Heart left ventricle (tissue), 16 donors: ENCODE measurements around the gene GPR15. TPM values are rescaled to one million over a fixed set of nuclear protein-coding genes. Genes with fewer than 3 reads are reported as not detected.

Experiments used
- ATAC-seq, 4 donors: fragments of 200-7000 bp; cut with Tn5 transposase; one replicate each; pipeline ENCODE4 v1.9.1; 2020 to 2022; ENCODE audit warnings: moderate library complexity in 4 of 4, mild to moderate bottlenecking in 3 of 4, moderate number of reproducible peaks in 1 of 4
- DNase-seq, 5 donors: peaks; one replicate each; pipeline ENCODE4 v3.0.0-alpha.2; 2020
- H3K27ac ChIP-seq, 12 donors: fragments of 200-600 bp; sonication (generic) in 4 of 12; one replicate each; pipeline versions ENCODE4 v1.5.0 to v1.8.0; 2016 to 2022; ENCODE audit warnings: mild to moderate bottlenecking in 2 of 12
- H3K27me3 ChIP-seq, 9 donors: fragments of 200-600 bp; sonication (generic) in 2 of 9; one replicate each; pipeline versions ENCODE4 v1.5.1 to v1.8.0; 2016 to 2022; ENCODE audit warnings: mild to moderate bottlenecking in 3 of 9
- H3K36me3 ChIP-seq, 9 donors: fragments of 200-600 bp; sonication (generic) in 2 of 9; one replicate each; pipeline versions ENCODE4 v1.5.0 to v1.8.0; 2018 to 2022; ENCODE audit warnings: mild to moderate bottlenecking in 2 of 9
- H3K4me1 ChIP-seq, 12 donors: fragments of 200-600 bp; sonication (generic) in 4 of 12; one replicate each; pipeline versions ENCODE4 v1.5.0 to v1.8.0; 2016 to 2022; ENCODE audit warnings: mild to moderate bottlenecking in 3 of 12
- H3K4me3 ChIP-seq, 12 donors: fragments of 200-600 bp; sonication (generic) in 4 of 12; one replicate each; pipeline versions ENCODE4 v1.5.0 to v1.8.0; 2017 to 2022; ENCODE audit warnings: mild to moderate bottlenecking in 9 of 12, moderate library complexity in 4 of 12
- H3K9me3 ChIP-seq, 12 donors: fragments of 200-600 bp; sonication (generic) in 4 of 12; one replicate each; pipeline versions ENCODE4 v1.5.0 to v1.8.0; 2016 to 2022; ENCODE audit warnings: mild to moderate bottlenecking in 1 of 12
- POLR2A ChIP-seq, 2 donors: fragments of 450-650 bp; IDR thresholded peaks; one replicate each; pipeline ENCODE4 v1.6.1; 2017; ENCODE audit warnings: antibody characterized with exemption in 2 of 2, mild to moderate bottlenecking in 2 of 2, moderate library complexity in 2 of 2
- WGBS, 4 donors: extraction: QIAGEN DNeasy Blood & Tissue Kit in 2 of 4; methylation state at CpG; one replicate each; pipeline versions ENCODE4 v1.1.5 to v1.1.7; 2013 to 2018; 5-methylcytosine and 5-hydroxymethylcytosine counted together
- intact Hi-C, 10 donors: fragments of 100-400 bp; cut with DNase I; formaldehyde crosslinking; loops; one replicate each; pipeline versions ENCODE4 v1.11.1 to v1.14.2; 2022
- polyA plus RNA-seq, 2 donors: library from polyadenylated mRNA; stranded (reverse); fragments of 200-250 nt; gene quantifications; one replicate each; pipeline ENCODE4 v1.2.3, GENCODE V29; 2013
- total RNA-seq, 9 donors: library from RNA; depleted of rRNA in 2 of 9; stranded (reverse); fragments of >200 nt in 2 of 9; fragmentation: NEBNext Ultra II Directional in 3 of 9; extraction: Animal tissue kit (Norgen Biotek cat#: 25700) in 3 of 9; gene quantifications; one replicate each; pipeline versions ENCODE4 v1.1.0 to v1.2.4, GENCODE V29; 2016 to 2023
- TF ChIP-seq, protein P1 (sequence below), 12 donors: fragments of 200-600 bp; sonication (generic) in 4 of 12; IDR thresholded peaks; one replicate each; pipeline versions ENCODE4 v1.5.0 to v1.8.0; 2018 to 2022; ENCODE audit warnings: antibody characterized with exemption in 12 of 12, mild to moderate bottlenecking in 5 of 12
- donor health status: ischemic (EF 13 %, LVEDD 7.1; RV severe dilation, severe dysfunction).
- donor health status: healthy with polysubstance abuse.
- donor health status: DM: no; HTN: yes; CAD: no.
- donor health status: DM: no; HTN: no; CAD: no.
- donor health status: ischemic (EF 25% LVEDD 6.9; RV normal size, moderate dysfunction).
- donor health status: ischemic (EF 25% LVEDD 5.7; RV mildly dilated, moderate dysfunction).
- donor health status: healthy.
- donor health status: DM: yes; HTN: yes; CAD: no.
- donor health status: ischemic (EF 35%, LVEDD 5.7; RV mildly dilated, moderate dysfunction).
- donor health status: nonischemic (EF 11% LVEDD 7.7; RV severe dilation, severe dysfunction).
- donor health status: DM: yes; HTN: yes; CAD: no.
- donor health status: PGD.
- donor health status: ischemic (EF 29% LVEDD 5.4; RV normal size, mild dysfunction).
- donor health status: nonischemic (EF 23%, LVEDD 6.1; RV moderate dilation, normal function).

GPR15 gene
- total and polyA plus RNA-seq, 11 donors: not detected

- peak in 1 of 2 donors; percentile 91 for TF ChIP-seq POLR2A (IDR thresholded peaks at IDR 0.05)
- TF ChIP-seq, protein P1, sequence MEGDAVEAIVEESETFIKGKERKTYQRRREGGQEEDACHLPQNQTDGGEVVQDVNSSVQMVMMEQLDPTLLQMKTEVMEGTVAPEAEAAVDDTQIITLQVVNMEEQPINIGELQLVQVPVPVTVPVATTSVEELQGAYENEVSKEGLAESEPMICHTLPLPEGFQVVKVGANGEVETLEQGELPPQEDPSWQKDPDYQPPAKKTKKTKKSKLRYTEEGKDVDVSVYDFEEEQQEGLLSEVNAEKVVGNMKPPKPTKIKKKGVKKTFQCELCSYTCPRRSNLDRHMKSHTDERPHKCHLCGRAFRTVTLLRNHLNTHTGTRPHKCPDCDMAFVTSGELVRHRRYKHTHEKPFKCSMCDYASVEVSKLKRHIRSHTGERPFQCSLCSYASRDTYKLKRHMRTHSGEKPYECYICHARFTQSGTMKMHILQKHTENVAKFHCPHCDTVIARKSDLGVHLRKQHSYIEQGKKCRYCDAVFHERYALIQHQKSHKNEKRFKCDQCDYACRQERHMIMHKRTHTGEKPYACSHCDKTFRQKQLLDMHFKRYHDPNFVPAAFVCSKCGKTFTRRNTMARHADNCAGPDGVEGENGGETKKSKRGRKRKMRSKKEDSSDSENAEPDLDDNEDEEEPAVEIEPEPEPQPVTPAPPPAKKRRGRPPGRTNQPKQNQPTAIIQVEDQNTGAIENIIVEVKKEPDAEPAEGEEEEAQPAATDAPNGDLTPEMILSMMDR (IDR thresholded peaks at IDR 0.05): no peak
- H3K36me3 ChIP-seq: peaks cover 0 to 34% (median 25%) of the 10 kb centered on the region in 9 donors
- intact Hi-C loops: loop anchor here in 8 of 10 donors (2.0 to 10.0 kb wide), 6 partner anchors 70 to 1882 kb away; partner anchors contain the start of genes CPOX (in 8 of the 8), DCBLD2 (in 1 of the 8), LNP1 (in 1 of the 8) and TOMM70 (in 1 of the 8)
- H3K27me3 ChIP-seq: no peaks in the 10 kb centered on the region
- DNase-seq (peak; percentile 98 to 99 (median 98)), ATAC-seq (peak; percentile 99 to 100 (median 100))
- WGBS, 4 donors: 0 to 1% (median 0%) methylated on average over 24 to 63 of the region's 63 CpGs
- H3K9me3 ChIP-seq: no peaks in the 10 kb centered on the region
- H3K4me3 ChIP-seq: peak within 1 kb of the TSS; percentile 60 to 94 (median 74)
- peak within 1 kb of the TSS; percentile 92 to 98 (median 95) for H3K27ac ChIP-seq
- H3K4me1 ChIP-seq: peaks cover 0 to 30% (median 20%) of the 10 kb centered on the region in 12 donors
These were observed 9.1 kb upstream of the GPR15 start, which contains the start of gene CLDND1 for GRCh38 chr3:98522544-98523281. Gene CLDND1, minus strand, starts transcription at chr3:98522902. Its CDS starts 1,478 bp downstream, at chr3:98521424.

GRCh38 chr3:98525494-98525893 lies 6.3 kb upstream of the GPR15 start:
- Histone ChIP-seq H3K27ac (no peak overlapping the region), H3K27me3 (peaks cover 0 to 7% (median 0%) of the 10 kb centered on the region in 9 donors)
- intact Hi-C loops: loop anchor here in 3 of 10 donors (10.0 kb wide), 3 partner anchors 69 to 1879 kb away; partner anchors contain the start of genes CPOX (in 1 of the 3), LNP1 (in 1 of the 3) and TOMM70 (in 1 of the 3)

DNA sequence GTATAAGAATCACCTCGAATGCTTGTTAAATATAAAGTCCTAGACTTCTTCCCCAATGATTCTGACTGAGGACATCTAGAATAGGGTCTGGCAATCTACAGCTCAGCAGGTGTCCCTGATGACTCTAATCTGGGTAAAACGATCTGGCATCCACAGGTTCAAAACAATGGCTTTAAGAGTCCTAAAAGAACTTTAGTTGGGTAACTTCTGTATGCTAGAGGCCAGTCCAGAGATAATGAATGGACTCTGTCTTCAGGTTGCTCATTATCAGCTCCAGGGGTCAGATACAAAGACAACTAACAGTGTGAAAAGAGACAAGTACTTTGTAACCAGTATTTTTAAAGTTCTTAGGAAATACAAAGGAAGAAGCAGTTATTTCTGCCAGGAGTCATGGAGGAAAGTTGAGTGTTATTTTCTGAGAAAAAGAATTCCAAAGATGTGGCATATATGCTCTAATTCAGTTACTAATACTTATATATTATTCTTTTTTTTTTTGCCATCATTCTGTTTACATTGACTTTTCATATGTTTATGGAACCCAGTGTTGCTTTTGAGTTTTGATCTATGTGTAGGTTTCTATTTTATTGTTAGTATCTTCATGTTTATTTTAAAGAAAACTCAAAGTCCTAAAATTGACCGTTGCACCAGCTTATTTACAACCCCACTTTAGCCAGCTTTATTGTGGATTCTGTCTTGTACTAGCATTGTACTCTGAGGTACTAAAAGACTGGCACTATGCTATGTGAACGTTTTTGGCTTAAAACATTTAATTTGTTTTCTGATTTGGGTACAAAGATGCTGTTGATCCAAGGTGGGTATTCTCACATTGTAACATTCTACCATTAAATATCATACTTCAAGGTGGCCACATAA lies 3.1 kb upstream of the GPR15 start:
- no peak for TF ChIP-seq POLR2A (IDR thresholded peaks at IDR 0.05)
- TF ChIP-seq, protein P1 (IDR thresholded peaks at IDR 0.05): no peak
- no peak for ATAC-seq
- WGBS, 4 donors: 55 to 59% (median 58%) methylated on average over 4 of the region's 4 CpGs
- Histone ChIP-seq H3K4me3 (no peak overlapping the region), H3K4me1 (no peaks in the 10 kb centered on the region), H3K36me3 (no peaks in the 10 kb centered on the region), H3K9me3 (no peaks in the 10 kb centered on the region), H3K27ac (no peak overlapping the region), H3K27me3 (peaks cover 0 to 7% (median 0%) of the 10 kb centered on the region in 9 donors)
- intact Hi-C loops: loop anchor here in 3 of 10 donors (10.0 kb wide), 3 partner anchors 66 to 1876 kb away; partner anchors contain the start of genes CPOX (in 1 of the 3), LNP1 (in 1 of the 3) and TOMM70 (in 1 of the 3)
- DNase-seq: no peak

More at GRCh38 chr3:98525494-98525893, 6.3 kb upstream of the GPR15 start:
- TF ChIP-seq, protein P1 (IDR thresholded peaks at IDR 0.05): no peak
- no peak for TF ChIP-seq POLR2A (IDR thresholded peaks at IDR 0.05)
- ATAC-seq (no peak), DNase-seq (no peak)
- no peaks in the 10 kb centered on the region for H3K9me3 ChIP-seq
- H3K4me1 ChIP-seq: peaks cover 0 to 17% (median 14%) of the 10 kb centered on the region in 12 donors
- 88 to 93% (median 89%) methylated on average over 6 of the region's 6 CpGs for WGBS, 4 donors
- no peak overlapping the region for H3K4me3 ChIP-seq
- H3K36me3 ChIP-seq: peaks cover 0 to 7% (median 3%) of the 10 kb centered on the region in 9 donors
